H9 (cell line): Measurements from ENCODE around the gene CYSTM1. TPM values are rescaled to one million over a fixed set of nuclear protein-coding genes. Genes with fewer than 3 reads are reported as not detected.

Experiments
- DNase-seq: peaks from one replicate; pipeline ENCODE4 v3.0.0-alpha.2; 2017
- H2AFZ ChIP-seq: one replicate; pipeline ENCODE4 v1.6.1; 2013; ENCODE audit warnings: mild to moderate bottlenecking, low read length, control low read depth, moderate library complexity
- H2AK5ac ChIP-seq: 2 replicates; pipeline ENCODE4 v1.6.1; 2013; ENCODE audit warnings: low read length, control low read depth, mixed read lengths; ENCODE audit not compliant: insufficient read length
- H2BK120ac ChIP-seq: one replicate; pipeline ENCODE4 v1.6.1; 2013; ENCODE audit warnings: low read depth, mild to moderate bottlenecking, low read length, control low read depth, inconsistent platforms; ENCODE audit not compliant: poor library complexity, severe bottlenecking
- H2BK12ac ChIP-seq: 2 replicates; pipeline ENCODE4 v1.6.1; 2013; ENCODE audit warnings: low read length, control low read depth, mixed read lengths, low read depth; ENCODE audit not compliant: insufficient read length
- H2BK15ac ChIP-seq: 2 replicates; pipeline ENCODE4 v1.6.1; 2013; ENCODE audit warnings: low read depth, low read length, control low read depth
- H2BK20ac ChIP-seq: one replicate; pipeline ENCODE4 v1.6.1; 2013; ENCODE audit warnings: low read depth, mild to moderate bottlenecking, low read length, control low read depth, inconsistent platforms; ENCODE audit not compliant: poor library complexity, severe bottlenecking
- H2BK5ac ChIP-seq: 2 replicates; pipeline ENCODE4 v1.6.1; 2013; ENCODE audit warnings: low read length, control low read depth, mixed read lengths; ENCODE audit not compliant: insufficient read length
- H3K14ac ChIP-seq: 2 replicates; pipeline ENCODE4 v1.6.1; 2013; ENCODE audit warnings: low read length, control low read depth; ENCODE audit not compliant: insufficient read depth
- H3K18ac ChIP-seq: 2 replicates; pipeline ENCODE4 v1.6.1; 2013; ENCODE audit warnings: low read depth, mild to moderate bottlenecking, mixed read lengths, low read length, control low read depth; ENCODE audit not compliant: insufficient read length
- H3K23ac ChIP-seq: 2 replicates; pipeline ENCODE4 v1.6.1; 2013; ENCODE audit warnings: low read length, control low read depth, mixed read lengths, low read depth; ENCODE audit not compliant: insufficient read length
- H3K23me2 ChIP-seq: 2 replicates; pipeline ENCODE4 v1.6.1; 2013; ENCODE audit warnings: low read depth, mild to moderate bottlenecking, mixed read lengths, low read length, control low read depth; ENCODE audit not compliant: insufficient read length, poor library complexity, severe bottlenecking
- H3K27ac ChIP-seq: 2 replicates; pipeline ENCODE4 v1.5.1; 2013; ENCODE audit warnings: low read length, control low read depth, mixed read lengths, low read depth; ENCODE audit not compliant: insufficient read length
- H3K27me3 ChIP-seq: 2 replicates; pipeline ENCODE4 v1.6.1; 2013; ENCODE audit warnings: low read length, control low read depth, inconsistent platforms; ENCODE audit not compliant: insufficient read depth
- H3K4ac ChIP-seq: 2 replicates; pipeline ENCODE4 v1.6.1; 2013; ENCODE audit warnings: low read depth, mild to moderate bottlenecking, control low read depth, inconsistent platforms, low read length, moderate library complexity
- H3K4me1 ChIP-seq: 2 replicates; pipeline ENCODE4 v1.6.1; 2013; ENCODE audit warnings: low read length, control low read depth, inconsistent platforms; ENCODE audit not compliant: insufficient read depth
- H3K4me2 ChIP-seq: 2 replicates; pipeline ENCODE4 v1.6.1; 2013; ENCODE audit warnings: low read length, control low read depth, mixed read lengths; ENCODE audit not compliant: insufficient read length, insufficient read depth
- H3K56ac ChIP-seq: 2 replicates; pipeline ENCODE4 v1.6.1; 2013; ENCODE audit warnings: low read depth, mild to moderate bottlenecking, mixed read lengths, low read length, control low read depth; ENCODE audit not compliant: insufficient read length
- H3K79me1 ChIP-seq: 2 replicates; pipeline ENCODE4 v1.6.1; 2013; ENCODE audit warnings: low read depth, mild to moderate bottlenecking, moderate library complexity, low read length, control low read depth, inconsistent platforms; ENCODE audit not compliant: insufficient read depth, poor library complexity, severe bottlenecking
- H3K79me2 ChIP-seq: 2 replicates; pipeline ENCODE4 v1.6.1; 2013; ENCODE audit warnings: low read length, control low read depth, inconsistent platforms; ENCODE audit not compliant: insufficient read depth
- H3K9ac ChIP-seq: 2 replicates; pipeline ENCODE4 v1.6.1; 2013; ENCODE audit warnings: low read length, control low read depth, mixed read lengths; ENCODE audit not compliant: insufficient read length; ENCODE audit errors: extremely low read depth
- H3K9me3 ChIP-seq: one replicate; pipeline ENCODE4 v1.6.1; 2013; ENCODE audit warnings: low read depth, low read length, inconsistent platforms; ENCODE audit not compliant: control insufficient read depth
- H3T11ph ChIP-seq: one replicate; pipeline ENCODE4 v1.6.1; 2013; ENCODE audit warnings: mild to moderate bottlenecking, low read length, control low read depth, inconsistent platforms
- H4K20me1 ChIP-seq: one replicate; pipeline ENCODE4 v1.6.1; 2013; ENCODE audit not compliant: control insufficient read depth, insufficient read length, insufficient read depth
- H4K5ac ChIP-seq: 2 replicates; pipeline ENCODE4 v1.6.1; 2013; ENCODE audit warnings: low read depth, mild to moderate bottlenecking, mixed read lengths, low read length, control low read depth; ENCODE audit not compliant: insufficient read length
- H4K8ac ChIP-seq: replicated peaks from 2 replicates; pipeline ENCODE4 v1.6.1; 2013; ENCODE audit warnings: low read length, control low read depth, mixed read lengths, low read depth; ENCODE audit not compliant: insufficient read length
- H4K91ac ChIP-seq: 2 replicates; pipeline ENCODE4 v1.6.1; 2013; ENCODE audit warnings: low read depth, mild to moderate bottlenecking, moderate library complexity, mixed read lengths, low read length, control low read depth; ENCODE audit not compliant: insufficient read length
- H3K27ac Mint-ChIP-seq, 3 experiments: 2 replicates in 2 of 3; 3 replicates in 1 of 3; pipeline ENCODE4 v1.8.0; 2020 to 2021; ENCODE audit warnings: mixed read lengths in 3 of 3, mild to moderate bottlenecking in 1 of 3, moderate library complexity in 1 of 3
- H3K27me3 Mint-ChIP-seq: 2 replicates; pipeline ENCODE4 v1.8.0; 2021; ENCODE audit warnings: low read depth, mild to moderate bottlenecking, moderate library complexity, mixed read lengths
- H3K36me3 Mint-ChIP-seq, 3 experiments: 2 replicates in 2 of 3; 3 replicates in 1 of 3; pipeline ENCODE4 v1.8.0; 2020 to 2021; ENCODE audit warnings: low read depth in 3 of 3, mixed read lengths in 3 of 3; ENCODE audit not compliant: insufficient read depth in 1 of 3
- H3K4me1 Mint-ChIP-seq, 2 experiments: 2 replicates each; pipeline ENCODE4 v1.8.0; 2020; ENCODE audit warnings: mixed read lengths in 2 of 2
- H3K4me3 Mint-ChIP-seq, 2 experiments: 2 replicates in 1 of 2; 3 replicates in 1 of 2; pipeline ENCODE4 v1.8.0; 2020 to 2021; ENCODE audit warnings: mild to moderate bottlenecking in 2 of 2, mixed read lengths in 2 of 2, moderate library complexity in 1 of 2
- H3K9me3 Mint-ChIP-seq, 2 experiments: 2 replicates in 1 of 2; 3 replicates in 1 of 2; pipeline ENCODE4 v1.8.0; 2020; ENCODE audit warnings: mild to moderate bottlenecking in 2 of 2, mixed read lengths in 2 of 2, moderate library complexity in 1 of 2
- total RNA-seq: library from RNA; stranded (reverse); gene quantifications from 2 replicates; pipeline ENCODE4 v1.2.1, GENCODE V29; 2021
- TF ChIP-seq, protein P1 (sequence below): fragments of 200-600 bp; sonication (generic); conservative IDR thresholded peaks from 3 replicates; pipeline ENCODE4 v1.8.0; 2021; ENCODE audit warnings: antibody characterized with exemption, mild to moderate bottlenecking

Gene CYSTM1
- total RNA-seq, 1 experiment from 2014 or later, result 20.6 TPM

DNA sequence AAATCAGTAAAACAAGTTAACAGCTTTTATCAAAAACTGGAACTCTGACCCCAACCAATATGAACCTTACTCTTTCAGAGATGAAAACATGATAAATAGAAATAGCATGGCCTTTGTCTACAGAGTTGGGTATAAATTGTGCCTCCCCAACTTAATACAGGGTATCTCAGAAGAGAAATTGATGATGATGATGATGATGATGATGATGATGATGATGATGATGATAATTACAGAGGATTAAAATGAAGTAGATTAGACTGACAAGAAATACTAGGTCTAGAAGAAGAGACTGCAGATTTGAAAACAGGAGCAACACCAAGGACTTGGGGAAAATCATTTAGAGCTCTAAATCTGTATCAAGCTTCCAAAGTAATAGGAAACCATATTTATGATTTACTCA is 100.8 kb downstream of the CYSTM1 start:
- H3K14ac ChIP-seq, result no peak overlapping the region
- H3K4me2 ChIP-seq, result no peak overlapping the region
- H2BK15ac ChIP-seq, result no peak overlapping the region
- H3K27me3 ChIP-seq, result no peaks in the 10 kb centered on the region
- H2AK5ac ChIP-seq, result no peak overlapping the region
- no peak overlapping the region for H3K18ac ChIP-seq
- H4K5ac ChIP-seq, result no peak overlapping the region
- H3K9me3 Mint-ChIP-seq, result no peaks in the 10 kb centered on the region
- H3K36me3 Mint-ChIP-seq, result peaks cover 8 to 23% (median 8%) of the 10 kb centered on the region in 3 experiments
- H3K4me3 Mint-ChIP-seq, result no peak overlapping the region
- no peak overlapping the region for H2BK20ac ChIP-seq
- no peaks in the 10 kb centered on the region for H3K9me3 ChIP-seq
- no peak overlapping the region for H4K91ac ChIP-seq
- no peaks in the 10 kb centered on the region for H3K79me1 ChIP-seq
- H3K27ac ChIP-seq, result no peak overlapping the region
- H3K27ac Mint-ChIP-seq, result no peak overlapping the region
- H3T11ph ChIP-seq, result no peak overlapping the region
- H2BK120ac ChIP-seq, result no peak overlapping the region
- TF ChIP-seq, protein P1, sequence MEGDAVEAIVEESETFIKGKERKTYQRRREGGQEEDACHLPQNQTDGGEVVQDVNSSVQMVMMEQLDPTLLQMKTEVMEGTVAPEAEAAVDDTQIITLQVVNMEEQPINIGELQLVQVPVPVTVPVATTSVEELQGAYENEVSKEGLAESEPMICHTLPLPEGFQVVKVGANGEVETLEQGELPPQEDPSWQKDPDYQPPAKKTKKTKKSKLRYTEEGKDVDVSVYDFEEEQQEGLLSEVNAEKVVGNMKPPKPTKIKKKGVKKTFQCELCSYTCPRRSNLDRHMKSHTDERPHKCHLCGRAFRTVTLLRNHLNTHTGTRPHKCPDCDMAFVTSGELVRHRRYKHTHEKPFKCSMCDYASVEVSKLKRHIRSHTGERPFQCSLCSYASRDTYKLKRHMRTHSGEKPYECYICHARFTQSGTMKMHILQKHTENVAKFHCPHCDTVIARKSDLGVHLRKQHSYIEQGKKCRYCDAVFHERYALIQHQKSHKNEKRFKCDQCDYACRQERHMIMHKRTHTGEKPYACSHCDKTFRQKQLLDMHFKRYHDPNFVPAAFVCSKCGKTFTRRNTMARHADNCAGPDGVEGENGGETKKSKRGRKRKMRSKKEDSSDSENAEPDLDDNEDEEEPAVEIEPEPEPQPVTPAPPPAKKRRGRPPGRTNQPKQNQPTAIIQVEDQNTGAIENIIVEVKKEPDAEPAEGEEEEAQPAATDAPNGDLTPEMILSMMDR, result no peak
- DNase-seq, result no peak
- H2AFZ ChIP-seq, result no peak overlapping the region
- H4K20me1 ChIP-seq, result no peaks in the 10 kb centered on the region
- no peak overlapping the region for H3K23ac ChIP-seq
- no peak overlapping the region for H3K4ac ChIP-seq
- H3K9ac ChIP-seq, result no peak overlapping the region
- no peaks in the 10 kb centered on the region for H3K23me2 ChIP-seq
- no peaks in the 10 kb centered on the region for H3K4me1 Mint-ChIP-seq
- no peak overlapping the region for H4K8ac ChIP-seq
- H3K79me2 ChIP-seq, result no peaks in the 10 kb centered on the region
- H3K4me1 ChIP-seq, result no peaks in the 10 kb centered on the region
- H2BK12ac ChIP-seq, result no peak overlapping the region
- no peak overlapping the region for H3K56ac ChIP-seq
- H3K27me3 Mint-ChIP-seq, result no peaks in the 10 kb centered on the region
- no peak overlapping the region for H2BK5ac ChIP-seq
